ENCODE data around the gene RGR.

DNA sequence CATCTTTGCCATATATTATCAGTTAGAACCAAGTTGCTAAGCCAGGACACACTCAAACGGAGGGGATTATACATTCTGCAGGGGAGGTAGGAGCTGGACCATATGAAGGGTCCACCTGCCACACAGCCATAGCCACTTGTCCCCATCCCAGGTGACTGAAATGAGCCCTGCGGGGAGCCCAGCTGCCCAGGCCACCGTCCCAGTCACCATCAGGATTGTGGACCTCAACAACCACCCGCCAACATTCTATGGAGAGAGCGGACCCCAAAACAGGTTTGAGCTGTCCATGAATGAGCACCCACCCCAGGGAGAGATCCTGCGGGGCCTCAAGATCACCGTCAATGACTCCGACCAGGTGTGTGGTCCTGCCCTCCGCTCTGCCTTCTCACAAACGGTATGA is 36.8 kb upstream of the RGR start:
- no peak for TF ChIP-seq POLR2AphosphoS5 (IDR thresholded peaks at IDR 0.05; ENCODE audit: low read depth, low read length)
- TF ChIP-seq, protein P1, sequence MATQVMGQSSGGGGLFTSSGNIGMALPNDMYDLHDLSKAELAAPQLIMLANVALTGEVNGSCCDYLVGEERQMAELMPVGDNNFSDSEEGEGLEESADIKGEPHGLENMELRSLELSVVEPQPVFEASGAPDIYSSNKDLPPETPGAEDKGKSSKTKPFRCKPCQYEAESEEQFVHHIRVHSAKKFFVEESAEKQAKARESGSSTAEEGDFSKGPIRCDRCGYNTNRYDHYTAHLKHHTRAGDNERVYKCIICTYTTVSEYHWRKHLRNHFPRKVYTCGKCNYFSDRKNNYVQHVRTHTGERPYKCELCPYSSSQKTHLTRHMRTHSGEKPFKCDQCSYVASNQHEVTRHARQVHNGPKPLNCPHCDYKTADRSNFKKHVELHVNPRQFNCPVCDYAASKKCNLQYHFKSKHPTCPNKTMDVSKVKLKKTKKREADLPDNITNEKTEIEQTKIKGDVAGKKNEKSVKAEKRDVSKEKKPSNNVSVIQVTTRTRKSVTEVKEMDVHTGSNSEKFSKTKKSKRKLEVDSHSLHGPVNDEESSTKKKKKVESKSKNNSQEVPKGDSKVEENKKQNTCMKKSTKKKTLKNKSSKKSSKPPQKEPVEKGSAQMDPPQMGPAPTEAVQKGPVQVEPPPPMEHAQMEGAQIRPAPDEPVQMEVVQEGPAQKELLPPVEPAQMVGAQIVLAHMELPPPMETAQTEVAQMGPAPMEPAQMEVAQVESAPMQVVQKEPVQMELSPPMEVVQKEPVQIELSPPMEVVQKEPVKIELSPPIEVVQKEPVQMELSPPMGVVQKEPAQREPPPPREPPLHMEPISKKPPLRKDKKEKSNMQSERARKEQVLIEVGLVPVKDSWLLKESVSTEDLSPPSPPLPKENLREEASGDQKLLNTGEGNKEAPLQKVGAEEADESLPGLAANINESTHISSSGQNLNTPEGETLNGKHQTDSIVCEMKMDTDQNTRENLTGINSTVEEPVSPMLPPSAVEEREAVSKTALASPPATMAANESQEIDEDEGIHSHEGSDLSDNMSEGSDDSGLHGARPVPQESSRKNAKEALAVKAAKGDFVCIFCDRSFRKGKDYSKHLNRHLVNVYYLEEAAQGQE (IDR thresholded peaks at IDR 0.05; ENCODE audit: insufficient read depth in 1 of 2, low read depth in 2 of 2, low read length in 2 of 2), result no peak

Data from PFSK-1 (cell line).